HG02981 (cell line): ENCODE measurements around the gene DLG2.

Experiments used
- ATAC-seq: cut with Tn5 transposase; IDR thresholded peaks from one replicate; pipeline ENCODE4 v1.9.1; 2021; ENCODE audit warnings: mild to moderate bottlenecking, moderate library complexity; ENCODE audit not compliant: unreplicated experiment

The DLG2 gene

GRCh38 chr11:84612645-84613044 lies 1014.5 kb downstream of the DLG2 start:
- ATAC-seq = no peak

DNA sequence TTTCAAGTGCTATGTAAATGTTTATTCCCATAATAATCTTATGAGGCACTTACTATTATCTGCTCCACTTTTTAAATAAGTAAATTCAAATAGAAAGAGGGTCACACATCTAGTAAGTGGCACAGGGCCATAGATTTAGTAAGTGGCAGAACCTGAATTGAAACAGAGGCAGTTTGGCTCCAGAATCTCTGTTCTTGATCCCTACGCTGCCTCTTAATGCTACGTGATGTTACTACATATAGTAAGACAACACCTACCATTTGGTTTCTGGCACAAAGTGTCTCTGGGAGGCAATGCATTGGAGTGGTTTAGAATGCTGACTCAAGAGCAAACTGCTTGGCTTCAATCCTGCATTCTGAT lies 1018.3 kb downstream of the DLG2 start:
- no peak for ATAC-seq

- ATAC-seq = no peak
These were observed 1018.9 kb downstream of the DLG2 start for GRCh38 chr11:84607975-84608836.

- ATAC-seq = no peak
These were observed 1032.5 kb downstream of the DLG2 start for GRCh38 chr11:84594602-84595001.

DNA sequence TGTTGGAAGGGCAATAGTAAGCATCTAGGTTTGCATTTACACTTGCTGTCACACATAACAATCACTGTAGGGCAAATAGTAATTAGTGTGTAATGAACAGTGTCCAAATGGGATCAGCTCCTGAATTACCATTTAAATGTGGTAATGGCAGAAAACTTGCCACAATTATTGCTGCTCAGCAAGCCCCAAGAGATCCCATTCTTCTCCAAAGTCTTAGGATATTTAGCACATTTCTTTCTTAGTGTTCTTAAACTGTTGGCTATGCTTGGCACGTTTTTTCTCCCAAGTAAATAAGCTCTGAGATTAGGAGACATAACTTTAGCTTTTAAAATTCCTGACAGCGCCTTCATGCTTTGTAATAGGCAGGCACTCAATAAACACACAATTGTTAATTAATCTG lies 1037.0 kb downstream of the DLG2 start:
- ATAC-seq = no peak

DNA sequence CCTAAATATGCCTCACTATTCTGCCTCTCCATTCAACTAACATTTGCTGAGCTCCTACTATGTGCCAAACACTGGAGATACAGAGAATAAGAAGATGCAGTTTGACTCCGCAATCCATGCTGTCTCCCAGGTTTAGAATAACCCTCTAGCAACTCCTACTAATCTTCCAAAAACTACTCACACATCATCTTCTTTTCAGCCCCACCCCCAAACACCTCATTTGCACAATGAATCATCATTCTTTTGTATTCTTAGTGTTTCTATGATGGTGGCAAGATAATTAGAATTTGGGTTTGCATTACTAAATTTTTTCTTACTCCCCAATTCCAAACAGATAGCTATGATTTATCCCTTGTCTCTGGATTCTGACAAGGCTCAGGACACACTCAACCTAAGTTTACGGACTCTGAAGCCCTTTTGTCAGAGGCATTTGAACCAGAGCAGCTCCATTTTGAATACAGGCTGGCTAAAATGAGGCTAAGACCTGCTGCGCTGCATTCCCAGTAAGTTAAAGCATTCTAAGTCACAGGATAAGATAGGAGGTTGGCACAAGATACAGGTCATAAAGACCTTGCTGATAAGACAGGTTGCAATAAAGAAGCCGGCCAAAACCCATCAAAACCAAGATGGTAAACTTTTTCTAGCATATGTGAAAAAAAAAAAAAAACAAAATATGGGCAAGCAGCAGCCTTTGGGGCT lies 1038.9 kb downstream of the DLG2 start:
- no peak for ATAC-seq

DNA sequence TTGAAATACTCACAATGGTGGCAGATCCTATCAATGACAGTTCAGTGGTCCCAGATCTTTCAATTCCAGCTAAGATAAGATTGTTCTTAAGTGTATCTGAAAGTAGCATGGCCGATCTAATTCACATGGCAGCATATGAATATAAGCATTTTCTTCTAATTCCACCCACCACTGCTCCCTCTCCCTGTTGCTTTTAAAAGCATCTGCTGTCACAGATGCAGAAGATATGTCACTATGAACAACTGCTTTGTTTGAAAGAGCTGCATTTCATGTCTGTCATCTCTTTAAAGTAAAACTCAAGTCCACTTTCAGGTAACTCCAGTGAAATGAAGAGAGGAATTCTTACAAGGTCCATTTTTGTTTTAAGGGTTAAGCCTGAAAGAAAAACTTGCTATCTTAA lies 1044.0 kb downstream of the DLG2 start:
- ATAC-seq = no peak

DNA sequence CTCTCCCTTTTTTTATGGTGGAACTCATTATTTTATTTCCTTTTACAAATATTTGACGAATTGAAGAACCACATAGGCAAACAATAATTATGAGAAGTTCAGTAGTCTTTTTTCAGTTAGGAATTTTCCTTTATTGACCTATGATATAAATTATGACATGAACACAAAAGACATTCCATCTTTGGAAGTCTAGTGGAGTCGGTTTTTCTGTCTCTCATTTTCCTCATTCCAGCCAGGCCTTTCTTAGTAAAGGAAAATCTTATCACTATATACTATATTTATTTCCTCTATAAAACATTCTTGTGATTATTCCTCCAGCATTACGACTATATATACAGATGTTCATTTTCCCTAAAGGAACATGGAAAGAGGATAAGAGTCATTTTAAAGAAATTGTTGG lies 1046.1 kb downstream of the DLG2 start:
- no peak for ATAC-seq

DNA sequence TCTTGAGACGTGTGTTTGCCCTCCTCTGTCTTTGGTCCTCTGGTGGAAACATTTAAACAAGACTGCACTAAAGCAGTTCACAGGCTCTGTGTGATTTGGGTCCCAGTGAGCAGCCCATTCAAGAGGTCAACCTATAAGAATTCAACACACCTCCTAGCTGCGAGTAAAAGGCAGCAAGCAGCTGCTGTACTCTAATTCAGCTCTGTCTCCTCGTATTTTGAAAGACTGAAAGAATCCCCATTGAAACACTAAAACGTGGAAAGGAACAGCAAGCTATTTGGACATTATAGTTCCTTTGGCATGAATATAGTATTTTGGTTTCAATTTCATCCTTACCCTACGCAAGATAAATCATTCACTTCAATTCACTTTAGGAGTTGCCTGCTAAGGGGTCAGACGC lies 1046.7 kb downstream of the DLG2 start:
- no peak for ATAC-seq

DNA sequence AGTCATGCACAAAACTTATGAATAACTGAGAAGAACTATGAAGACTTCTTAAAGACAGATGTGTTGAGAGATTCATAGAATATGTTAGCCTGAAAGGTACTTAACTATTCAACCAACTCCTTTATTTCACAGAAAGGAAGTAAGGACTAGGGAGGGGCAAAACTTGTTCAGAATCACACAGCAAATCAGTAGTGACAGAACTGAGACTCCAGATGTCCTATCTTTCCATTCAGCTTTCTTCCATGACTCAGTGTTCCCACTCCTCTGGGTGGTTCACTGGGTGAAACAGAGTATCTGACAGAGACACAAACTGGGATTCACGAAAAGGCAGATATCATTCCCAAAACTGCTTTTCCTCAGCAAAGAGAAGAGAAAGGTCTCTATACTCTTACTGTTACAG lies 1053.3 kb downstream of the DLG2 start:
- no peak for ATAC-seq

GRCh38 chr11:84566671-84567070 lies 1060.5 kb downstream of the DLG2 start:
- ATAC-seq = no peak

DNA sequence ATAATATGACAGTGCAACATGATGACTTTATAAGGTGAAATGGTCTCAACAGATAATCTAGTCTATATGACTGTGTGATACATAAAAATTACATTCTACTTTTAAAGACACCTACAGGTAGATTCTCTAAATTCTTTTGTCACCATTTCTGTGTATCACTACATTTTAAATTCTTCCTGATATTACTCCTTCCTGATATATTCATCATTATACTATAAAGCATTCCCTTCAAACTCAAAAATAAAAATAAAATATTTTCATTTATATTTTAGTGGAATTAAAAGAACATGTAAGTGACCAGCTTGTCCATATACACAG lies 1062.3 kb downstream of the DLG2 start:
- ATAC-seq = no peak

GRCh38 chr11:84564180-84564866 lies 1062.8 kb downstream of the DLG2 start:
- peak; percentile 90 for ATAC-seq

GRCh38 chr11:84563356-84563755 lies 1063.8 kb downstream of the DLG2 start:
- ATAC-seq = no peak

DNA sequence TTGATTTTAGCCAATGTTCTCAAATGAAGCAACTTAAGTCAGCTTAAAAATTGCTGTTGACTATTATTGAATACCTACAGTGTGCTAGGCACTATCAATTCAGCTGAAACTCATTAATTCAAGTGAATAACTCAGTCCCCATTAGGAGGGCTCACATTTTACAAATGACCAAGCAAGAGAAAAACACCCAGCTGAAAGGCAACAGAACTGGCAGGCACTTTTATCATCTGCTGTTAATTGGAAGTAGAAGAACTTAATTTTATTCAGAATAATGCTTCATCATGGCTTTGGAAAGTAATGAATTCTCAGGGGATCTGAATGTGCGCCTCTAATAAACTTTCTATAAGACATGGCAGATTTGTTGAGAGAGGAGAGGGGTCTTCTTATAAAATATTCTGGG lies 1066.9 kb downstream of the DLG2 start:
- ATAC-seq = no peak

DNA sequence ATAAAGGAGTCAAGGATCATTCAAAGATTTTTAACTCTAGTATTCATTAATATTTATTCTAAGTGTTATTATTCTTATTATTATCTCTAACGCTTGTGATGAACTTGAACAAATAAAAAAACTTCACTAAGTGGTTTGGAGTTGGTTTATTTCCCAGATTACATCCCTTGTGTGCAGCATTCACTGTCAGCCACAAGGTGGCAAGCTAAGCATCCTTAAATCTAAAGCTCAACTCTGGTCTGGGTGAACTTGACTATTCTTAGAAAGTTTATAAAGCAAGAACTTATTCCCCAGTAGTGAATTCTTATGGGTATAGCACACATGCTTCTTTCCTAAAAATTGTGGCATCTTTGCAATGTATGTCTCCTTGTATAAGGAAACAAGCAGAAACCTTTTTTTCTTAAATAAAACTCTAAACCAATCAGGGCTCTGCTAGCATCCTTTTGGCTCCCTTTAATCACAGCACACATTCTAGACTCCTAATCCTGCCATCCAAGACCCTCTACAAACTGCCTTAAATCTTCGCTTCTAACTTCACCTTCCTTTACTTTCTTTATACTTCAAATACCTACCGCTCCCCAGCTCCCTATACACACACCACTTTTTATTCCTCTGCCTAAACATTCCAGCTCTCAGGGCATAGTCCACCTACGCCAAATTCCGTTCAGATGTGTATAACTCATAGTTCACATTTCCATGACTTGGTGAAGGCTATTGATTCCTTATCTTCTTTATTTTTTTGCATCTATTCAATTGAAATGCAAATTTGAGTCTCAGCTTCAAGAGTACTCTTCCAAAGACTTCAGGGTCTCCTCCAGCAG lies 1068.8 kb downstream of the DLG2 start:
- ATAC-seq = peak; percentile 91

- ATAC-seq = no peak
These were observed 1074.4 kb downstream of the DLG2 start for GRCh38 chr11:84552791-84553190.

DNA sequence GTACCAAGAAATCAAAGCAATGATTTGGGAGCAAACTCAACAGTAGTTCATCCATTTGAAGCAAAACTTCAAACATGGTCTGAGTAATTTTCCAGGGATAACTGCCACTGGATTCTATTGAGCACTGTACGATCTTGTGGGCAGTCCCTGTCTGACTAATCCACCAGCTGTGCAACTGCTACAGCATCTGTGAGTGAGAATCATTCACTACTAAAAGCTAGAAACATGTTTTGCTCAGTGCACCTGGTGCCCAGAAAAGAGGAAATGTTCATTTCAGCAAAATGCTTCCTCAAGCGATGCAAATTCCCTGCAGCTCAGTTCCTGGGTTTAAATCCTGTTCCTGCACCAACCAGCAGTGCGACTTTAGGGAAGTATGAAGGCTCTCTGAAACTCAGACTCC lies 1077.9 kb downstream of the DLG2 start:
- ATAC-seq = peak; percentile 91

DNA sequence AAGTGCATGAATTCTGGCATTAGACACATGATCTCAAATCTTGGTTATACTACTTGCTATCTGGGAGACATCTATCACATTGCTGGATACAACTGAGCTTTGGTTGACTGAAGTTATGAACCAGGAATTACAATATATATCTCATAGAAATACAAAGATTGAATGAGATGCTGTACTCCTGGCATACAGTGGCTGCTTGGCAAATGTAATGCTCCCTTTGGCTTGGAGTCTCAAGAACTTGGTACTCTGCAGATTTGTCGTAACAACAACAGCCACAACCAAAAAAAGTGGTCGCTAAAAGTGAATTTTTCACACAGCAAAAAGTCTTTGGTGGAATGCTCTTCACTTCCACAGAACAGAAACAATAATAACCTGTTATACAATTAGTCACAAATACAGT lies 1082.6 kb downstream of the DLG2 start:
- ATAC-seq = no peak

- ATAC-seq = no peak
These were observed 1083.6 kb downstream of the DLG2 start for GRCh38 chr11:84543367-84544159.
